GM18951 (cell line): Measurements from ENCODE around the gene UNKL.
A peak's percentile ranks its signal among the peaks of the same experiment; 100 is the strongest.

Experiments used
- POLR2A ChIP-seq: IDR thresholded peaks from 4 replicates; pipeline ENCODE4 v1.6.1; 2011; ENCODE audit warnings: mild to moderate bottlenecking; ENCODE audit not compliant: insufficient read length, insufficient read depth; ENCODE audit errors: extremely low read depth
- in situ Hi-C: fragments of 300-500 bp; cut with MboI; formaldehyde crosslinking; loops from one replicate; pipeline ENCODE4 v1.12.0; 2022; ENCODE audit warnings: low sequenced_read_pairs, mixed read lengths, inconsistent platforms; ENCODE audit not compliant: unreplicated experiment

Gene UNKL

GRCh38 chr16:1364510-1364909 lies 50.0 kb downstream of the UNKL start:
- TF ChIP-seq POLR2A = no peak
- in situ Hi-C loops = no loop called here

GRCh38 chr16:1363501-1364041 lies 50.9 kb downstream of the UNKL start:
- in situ Hi-C loops = no loop called here
- TF ChIP-seq POLR2A = no peak

- in situ Hi-C loops = no loop called here
- no peak for TF ChIP-seq POLR2A
Observed at GRCh38 chr16:1362807-1363206, 51.7 kb downstream of the UNKL start.

- in situ Hi-C loops = no loop called here
- TF ChIP-seq POLR2A = no peak
Observed at GRCh38 chr16:1361685-1362360, 52.7 kb downstream of the UNKL start.

- in situ Hi-C loops = no loop called here
- TF ChIP-seq POLR2A = no peak
Observed at GRCh38 chr16:1357906-1358566, 56.5 kb downstream of the UNKL start.

GRCh38 chr16:1356061-1356900 lies 58.2 kb downstream of the UNKL start:
- no peak for TF ChIP-seq POLR2A
- in situ Hi-C loops = no loop called here

GRCh38 chr16:1355591-1355990 lies 58.9 kb downstream of the UNKL start:
- in situ Hi-C loops = no loop called here
- TF ChIP-seq POLR2A = no peak

GRCh38 chr16:1354815-1355540 lies 59.5 kb downstream of the UNKL start:
- in situ Hi-C loops = no loop called here
- TF ChIP-seq POLR2A = no peak

- TF ChIP-seq POLR2A = peak; percentile 91
- in situ Hi-C loops = no loop called here
Observed at GRCh38 chr16:1351582-1352362, 62.7 kb downstream of the UNKL start, which contains the start of the genes GNPTG and TSR3. TSS of gene GNPTG (plus strand) at chr16:1351931. CDS start at chr16:1351966, 35 bp downstream. TSS of gene TSR3 (minus strand) at chr16:1351878. CDS start at chr16:1351804, 74 bp downstream.

GRCh38 chr16:1351215-1351581 lies 63.3 kb downstream of the UNKL start:
- TF ChIP-seq POLR2A = no peak
- in situ Hi-C loops = no loop called here

GRCh38 chr16:1350691-1351090 lies 63.8 kb downstream of the UNKL start:
- in situ Hi-C loops = no loop called here
- no peak for TF ChIP-seq POLR2A

GRCh38 chr16:1349951-1350350 lies 64.6 kb downstream of the UNKL start:
- no peak for TF ChIP-seq POLR2A
- in situ Hi-C loops = no loop called here
